GM12874 (cell line): ENCODE results near the gene SLC35G2.

Experiments used
- TF ChIP-seq, protein P1 (sequence below): IDR thresholded peaks from 2 replicates; pipeline ENCODE4 v1.5.1; 2011; ENCODE audit warnings: low read depth, mild to moderate bottlenecking, control low read depth, low read length, moderate library complexity; ENCODE audit not compliant: insufficient read depth

The SLC35G2 gene

DNA sequence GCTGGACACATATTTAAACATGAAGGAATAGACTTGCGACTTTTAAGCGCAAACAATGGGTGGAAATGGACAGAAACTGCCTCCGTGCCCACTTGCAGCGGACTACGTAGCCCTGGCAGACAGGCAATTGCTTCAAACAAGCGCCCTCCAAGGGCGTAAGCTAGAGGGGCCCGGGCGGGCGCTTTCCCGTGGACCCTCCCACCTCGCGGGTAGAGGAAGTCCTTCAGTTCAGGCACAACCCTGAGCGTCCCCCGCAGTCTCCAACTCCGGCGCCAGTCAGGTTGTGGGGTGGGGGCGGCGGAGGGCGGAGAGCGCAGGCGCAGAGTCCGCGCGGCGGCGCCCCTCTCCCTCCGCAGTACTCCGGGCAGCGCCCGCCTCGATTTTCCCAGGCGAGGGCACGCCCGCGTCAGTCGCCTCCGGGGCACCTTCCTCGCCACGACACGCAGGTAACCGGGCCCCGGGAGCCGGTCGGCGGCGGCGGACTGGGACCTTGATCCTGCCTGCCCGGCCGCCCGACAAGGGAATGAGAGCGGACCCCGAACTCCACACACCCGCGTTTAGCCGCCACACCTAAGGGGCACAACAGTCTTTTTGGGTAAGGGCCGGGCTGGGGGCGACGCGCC lies at the start of gene SLC35G2:
Gene SLC35G2, plus strand, starts transcription at position 358 of the 623 bp plus-strand sequence. CDS start 35,335 bp downstream, outside the sequence.
- TF ChIP-seq, protein P1, sequence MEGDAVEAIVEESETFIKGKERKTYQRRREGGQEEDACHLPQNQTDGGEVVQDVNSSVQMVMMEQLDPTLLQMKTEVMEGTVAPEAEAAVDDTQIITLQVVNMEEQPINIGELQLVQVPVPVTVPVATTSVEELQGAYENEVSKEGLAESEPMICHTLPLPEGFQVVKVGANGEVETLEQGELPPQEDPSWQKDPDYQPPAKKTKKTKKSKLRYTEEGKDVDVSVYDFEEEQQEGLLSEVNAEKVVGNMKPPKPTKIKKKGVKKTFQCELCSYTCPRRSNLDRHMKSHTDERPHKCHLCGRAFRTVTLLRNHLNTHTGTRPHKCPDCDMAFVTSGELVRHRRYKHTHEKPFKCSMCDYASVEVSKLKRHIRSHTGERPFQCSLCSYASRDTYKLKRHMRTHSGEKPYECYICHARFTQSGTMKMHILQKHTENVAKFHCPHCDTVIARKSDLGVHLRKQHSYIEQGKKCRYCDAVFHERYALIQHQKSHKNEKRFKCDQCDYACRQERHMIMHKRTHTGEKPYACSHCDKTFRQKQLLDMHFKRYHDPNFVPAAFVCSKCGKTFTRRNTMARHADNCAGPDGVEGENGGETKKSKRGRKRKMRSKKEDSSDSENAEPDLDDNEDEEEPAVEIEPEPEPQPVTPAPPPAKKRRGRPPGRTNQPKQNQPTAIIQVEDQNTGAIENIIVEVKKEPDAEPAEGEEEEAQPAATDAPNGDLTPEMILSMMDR = no peak

DNA sequence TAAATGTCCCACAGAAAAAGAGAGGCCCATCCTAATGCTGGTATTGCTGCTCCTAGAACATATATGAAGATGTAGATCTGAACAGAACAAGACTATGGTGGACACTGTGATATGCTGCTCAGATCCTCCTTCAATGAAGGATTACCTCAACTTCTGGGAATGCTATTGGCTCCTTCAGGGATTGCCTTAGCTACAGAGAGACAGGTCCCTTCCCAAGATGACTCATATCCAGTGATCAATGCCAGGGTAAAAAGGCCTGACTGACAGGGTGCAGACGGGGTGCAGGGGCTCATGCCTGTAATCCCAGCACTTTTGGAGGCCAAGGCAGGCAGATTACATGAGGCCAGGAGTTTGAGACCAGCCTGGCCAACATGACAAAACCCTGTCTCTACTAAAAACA lies 46.2 kb upstream of the SLC35G2 start:
- TF ChIP-seq, protein P1 = no peak

DNA sequence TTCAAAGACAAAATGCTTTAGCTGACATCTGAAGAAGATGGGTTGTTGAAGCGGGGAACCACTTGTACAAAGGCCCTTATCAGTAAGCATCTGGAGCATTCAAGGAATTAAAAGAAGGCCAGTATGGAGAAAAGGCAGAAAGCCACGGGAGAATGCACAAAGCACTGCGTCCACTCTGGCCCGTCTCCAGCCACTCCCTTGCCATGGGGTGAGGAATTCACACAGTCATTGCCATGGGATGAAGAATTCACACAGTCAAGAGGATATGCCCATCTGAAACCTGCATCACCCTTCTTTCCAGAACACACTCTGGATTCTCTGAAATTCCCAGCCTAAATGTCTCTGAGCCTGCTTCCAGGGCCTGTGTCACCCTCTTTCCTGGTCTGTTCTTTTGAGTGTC lies 40.1 kb upstream of the SLC35G2 start:
- TF ChIP-seq, protein P1 = no peak

DNA sequence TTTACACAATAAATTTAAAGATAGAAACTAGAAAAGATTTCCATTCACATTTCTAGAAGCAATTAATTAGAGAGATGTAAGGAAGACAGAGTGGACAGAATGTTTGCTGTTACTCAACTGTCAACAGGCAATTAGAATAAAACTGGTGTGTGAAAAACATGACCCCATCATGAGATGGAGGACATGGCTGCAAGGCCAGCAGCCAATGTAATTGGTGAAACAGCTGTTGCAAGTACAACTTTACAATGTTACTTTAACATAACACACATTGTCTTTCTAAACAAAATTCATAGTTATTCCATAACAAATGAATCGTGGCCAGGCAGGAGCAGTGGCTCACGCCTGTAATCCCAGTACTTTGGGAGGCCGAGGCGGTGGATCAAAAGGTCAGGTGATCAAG lies 38.2 kb upstream of the SLC35G2 start:
- TF ChIP-seq, protein P1 = no peak

DNA sequence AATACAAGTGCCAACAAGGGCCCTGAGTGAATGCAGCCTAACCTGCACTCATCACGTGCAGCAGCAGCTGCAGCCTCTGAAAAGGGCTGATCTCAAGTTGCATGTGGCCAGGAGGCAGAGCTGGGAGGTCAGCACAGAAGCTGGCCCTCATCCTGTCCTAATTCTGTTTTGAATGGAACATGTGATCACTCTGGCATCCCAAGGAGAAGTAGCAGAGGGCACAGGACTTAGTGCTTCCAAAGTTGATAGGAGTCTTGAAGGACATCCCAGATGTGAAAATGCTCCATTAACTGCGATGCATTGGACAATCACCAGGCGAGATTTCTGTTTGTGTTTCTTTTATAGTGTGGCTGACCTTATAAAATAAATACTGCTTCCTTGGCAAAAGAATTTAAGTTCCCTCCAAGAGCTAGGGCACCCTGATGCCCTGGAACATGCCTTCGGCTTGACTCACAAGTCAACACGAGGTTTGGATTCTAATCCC lies 35.2 kb upstream of the SLC35G2 start:
- TF ChIP-seq, protein P1 = no peak

DNA sequence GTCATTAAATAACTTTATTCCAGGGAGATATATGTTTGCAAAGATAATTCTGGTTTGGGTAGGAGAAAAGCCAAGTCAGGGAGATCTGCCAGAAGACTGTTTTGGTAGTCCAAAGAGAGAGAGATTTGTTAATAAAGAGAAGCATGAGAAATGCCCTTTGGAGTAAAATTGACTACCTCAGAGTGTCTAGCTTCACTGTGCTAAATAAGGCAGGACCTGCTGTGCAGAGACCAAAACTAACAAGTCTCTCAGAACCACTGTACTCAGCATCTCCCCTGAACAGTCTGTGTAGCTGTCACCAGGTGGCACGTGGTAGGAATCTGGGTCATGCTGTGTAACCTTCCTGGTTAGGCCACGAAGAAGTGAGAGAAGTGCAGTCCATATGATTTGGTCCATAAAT lies 31.6 kb upstream of the SLC35G2 start:
- TF ChIP-seq, protein P1 = no peak

DNA sequence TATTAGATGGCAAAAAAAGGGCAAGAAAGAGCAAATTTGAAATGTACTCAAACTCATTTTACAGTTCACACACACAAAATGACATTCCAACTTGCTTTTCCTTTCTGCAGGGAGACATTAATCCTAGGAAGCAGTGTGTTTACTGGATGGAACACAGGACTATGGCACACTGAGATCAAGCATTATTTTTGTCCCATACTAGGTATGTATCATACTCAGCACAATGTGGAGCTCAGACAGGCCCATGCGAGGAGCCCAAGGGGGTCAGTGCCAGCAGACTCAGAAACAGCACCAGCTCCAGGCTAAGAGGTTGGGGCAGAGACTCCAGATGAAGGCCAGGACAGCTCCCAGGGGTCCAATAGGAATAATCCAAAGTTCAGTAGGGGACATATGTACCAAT lies 30.8 kb upstream of the SLC35G2 start:
- TF ChIP-seq, protein P1 = no peak

DNA sequence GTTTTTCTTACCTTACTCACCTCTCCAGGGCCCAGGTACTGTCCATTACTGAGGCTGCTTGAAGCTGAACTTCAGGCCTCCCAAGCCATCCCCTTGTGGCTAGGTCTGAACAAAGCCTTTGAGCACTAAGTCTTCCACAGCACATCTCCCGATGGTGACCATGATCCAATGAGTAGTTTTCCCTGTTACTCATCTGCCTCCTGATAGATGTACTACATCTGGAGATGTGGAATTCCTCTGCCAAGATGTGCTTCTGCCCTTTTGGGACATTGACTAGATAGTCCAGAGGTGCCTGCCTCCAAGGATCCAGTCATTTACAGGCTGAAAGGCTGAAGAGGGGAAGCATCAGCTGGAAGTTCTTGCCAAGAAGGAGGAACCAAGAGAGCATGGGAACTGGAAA lies 28.9 kb upstream of the SLC35G2 start:
- TF ChIP-seq, protein P1 = no peak
